ENCODE measurements around the gene PPFIBP1. TPM values are rescaled to one million over a fixed set of nuclear protein-coding genes. Genes with fewer than 3 reads are reported as not detected.

The PPFIBP1 gene
- total and polyA plus RNA-seq, 2 of the 13 experiments (the other 11 are each of a cell fraction or from before 2014, with no cell fraction given): 16.2 to 21.8 TPM

DNA sequence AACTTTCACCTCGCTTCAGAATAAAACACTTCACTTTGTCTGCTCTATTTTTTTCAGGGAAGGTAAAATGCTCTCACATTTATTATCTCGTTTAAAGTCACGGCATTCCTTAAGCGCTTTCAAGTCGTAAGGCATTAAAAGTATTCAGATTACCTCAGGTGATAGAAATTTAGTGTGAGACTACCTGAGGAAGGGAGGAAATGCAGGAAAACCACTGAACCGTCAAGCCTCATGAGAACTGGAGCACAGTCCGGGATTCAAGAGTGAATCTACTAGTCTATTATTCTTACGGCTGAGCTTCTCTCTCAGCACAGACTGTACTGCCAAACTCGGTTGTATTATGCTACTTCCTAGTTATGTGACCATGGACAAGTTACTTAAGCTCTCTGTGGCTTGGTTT, 8.3 kb upstream of the PPFIBP1 start:
- POLR2A ChIA-PET: no interaction called here
- FAIRE-seq: no peak
- Histone ChIP-seq H3K4me1 (ENCODE audit: insufficient read depth, low read length) (peaks cover 7% of the 10 kb centered on the region; the same call in 1 of the 2 replicates), H3K9ac (ENCODE audit: insufficient read depth, low read depth, low read length) (no peak overlapping the region), H2AFZ (ENCODE audit: low read length) (no peak overlapping the region), H4K20me1 (ENCODE audit: insufficient read depth, low read length) (no peaks in the 10 kb centered on the region), H3K36me3 (replicated peaks in 1 of 2; ENCODE audit: control insufficient read depth in 1 of 2, insufficient read depth in 2 of 2, low read length in 2 of 2) (no peaks in the 10 kb centered on the region), H3K27me3 (ENCODE audit: control insufficient read depth in 1 of 2, insufficient read depth in 2 of 2, low read length in 2 of 2) (peaks cover 0 to 6% of the 10 kb centered on the region in 2 experiments; a peak in 1 of 5 replicates), H3K4me3 (replicated peaks in 1 of 3; ENCODE audit: insufficient read depth in 1 of 3, low read depth in 2 of 3, low read length in 3 of 3) (no peak overlapping the region), H3K9me3 (ENCODE audit: low read length) (no peaks in the 10 kb centered on the region), H3K27ac (ENCODE audit: extremely low read length, insufficient read depth, low read length) (no peak overlapping the region), H3K79me2 (ENCODE audit: insufficient read depth, low read length) (no peaks in the 10 kb centered on the region), H3K4me2 (ENCODE audit: low read depth, low read length) (no peak overlapping the region)
- no TSS peak for BruUV-seq (replicated peaks)
- CTCF ChIA-PET (ENCODE audit: low intra/inter-chr PET ratio, low total read pairs): no interaction called here
- ATAC-seq: no peak
- in situ Hi-C loops (cut with HindIII; ENCODE audit: extremely low pct_ligation_motif_present, low pct_unique_long_range_greater_than_20kb) (no loop called here), intact Hi-C loops (cut with micrococcal nuclease; ENCODE audit: unreplicated experiment) (no loop called here)
- 46% methylated on average over 9 of the region's 9 CpGs for WGBS (ENCODE audit: low lambda C conversion rate)
- DNase-seq (ENCODE audit: low spot score): no peak
- TF ChIP-seq ZSCAN21 (CRISPR knock-in tag; IDR thresholded peaks at IDR 0.05; ENCODE audit: borderline replicate concordance): no peak

DNA sequence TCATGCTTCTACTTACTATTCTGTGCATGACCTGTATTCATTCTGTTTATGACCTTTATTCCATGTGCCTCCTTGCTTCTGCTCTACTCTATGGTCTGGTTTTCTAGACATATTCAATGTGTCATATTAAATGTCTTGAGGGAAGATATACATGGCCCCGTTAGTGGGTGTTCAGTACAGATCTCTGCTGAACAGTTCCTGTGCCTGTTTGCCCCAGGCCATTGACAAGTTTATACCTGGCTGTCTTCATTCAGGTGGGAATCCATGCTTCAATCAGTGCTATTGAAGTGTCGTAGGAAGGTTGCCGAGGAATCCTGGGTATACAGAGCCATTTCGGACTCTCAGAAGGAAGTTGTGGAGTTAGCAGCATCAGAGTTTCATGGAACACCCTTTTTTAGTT, 7.4 kb upstream of the PPFIBP1 start:
- WGBS (ENCODE audit: low lambda C conversion rate): 32% methylated on average over 4 of the region's 4 CpGs
- ATAC-seq (no peak), DNase-seq (ENCODE audit: low spot score) (no peak), FAIRE-seq (no peak)
- H3K4me2 ChIP-seq (ENCODE audit: low read depth, low read length): no peak overlapping the region
- no peaks in the 10 kb centered on the region for H4K20me1 ChIP-seq (ENCODE audit: insufficient read depth, low read length)
- ChIA-PET POLR2A (no interaction called here), CTCF (ENCODE audit: low intra/inter-chr PET ratio, low total read pairs) (no interaction called here)
- no peak for TF ChIP-seq TBX3 (IDR thresholded peaks at IDR 0.05; ENCODE audit: borderline replicate concordance)
- no peak for TF ChIP-seq TCF7L2 (IDR thresholded peaks at IDR 0.05; ENCODE audit: low read depth, low read length)
- TF ChIP-seq ZNF598 (CRISPR knock-in tag; IDR thresholded peaks at IDR 0.05; ENCODE audit: borderline replicate concordance): no peak
- TF ChIP-seq ZNF850 (CRISPR knock-in tag; conservative IDR thresholded peaks at IDR 0.05): no peak
- no peak for TF ChIP-seq NR2F1 (CRISPR knock-in tag; IDR thresholded peaks at IDR 0.05)
- no peak for TF ChIP-seq HNRNPL (IDR thresholded peaks at IDR 0.05; ENCODE audit: low read depth, low read length)
- TF ChIP-seq FOXM1 (CRISPR knock-in tag; IDR thresholded peaks at IDR 0.05): no peak
- TF ChIP-seq MIER2 (CRISPR knock-in tag; IDR thresholded peaks at IDR 0.05): no peak
- TF ChIP-seq SKI (IDR thresholded peaks at IDR 0.05; ENCODE audit: partially characterized antibody): no peak
- no peaks in the 10 kb centered on the region for H3K79me2 ChIP-seq (ENCODE audit: insufficient read depth, low read length)
- intact Hi-C loops (cut with micrococcal nuclease; ENCODE audit: unreplicated experiment): no loop called here
- H3K4me3 ChIP-seq (replicated peaks in 1 of 3; ENCODE audit: insufficient read depth in 1 of 3, low read depth in 2 of 3, low read length in 3 of 3): no peak overlapping the region
- BruUV-seq (replicated peaks): no TSS peak
- in situ Hi-C loops (cut with HindIII; ENCODE audit: extremely low pct_ligation_motif_present, low pct_unique_long_range_greater_than_20kb): no loop called here
- no peak overlapping the region for H3K27ac ChIP-seq (ENCODE audit: extremely low read length, insufficient read depth, low read length)
- H2AFZ ChIP-seq (ENCODE audit: low read length): no peak overlapping the region
- H3K9ac ChIP-seq (ENCODE audit: insufficient read depth, low read depth, low read length): no peak overlapping the region
- peaks cover 0 to 6% of the 10 kb centered on the region in 2 experiments; a peak in 1 of 5 replicates for H3K27me3 ChIP-seq (ENCODE audit: control insufficient read depth in 1 of 2, insufficient read depth in 2 of 2, low read length in 2 of 2)
- no peaks in the 10 kb centered on the region for H3K9me3 ChIP-seq (ENCODE audit: low read length)
- H3K4me1 ChIP-seq (ENCODE audit: insufficient read depth, low read length): peaks cover 15% of the 10 kb centered on the region
- H3K36me3 ChIP-seq (replicated peaks in 1 of 2; ENCODE audit: control insufficient read depth in 1 of 2, insufficient read depth in 2 of 2, low read length in 2 of 2): no peaks in the 10 kb centered on the region
